Tibial nerve (tissue), 4 donors: ENCODE data around the gene ZNF438. TPM values are rescaled to one million over a fixed set of nuclear protein-coding genes. Genes with fewer than 3 reads are reported as not detected.

Experiments
- DNase-seq, 2 donors: peaks; one replicate each; pipeline ENCODE4 v3.0.0-alpha.2; 2019; ENCODE audit warnings: low spot score in 2 of 2
- H3K27ac ChIP-seq, 4 donors: fragments of 200-600 bp; sonication (generic) in 3 of 4; one replicate each; pipeline ENCODE4 v1.5.1; 2017 to 2019; ENCODE audit warnings: mild to moderate bottlenecking in 1 of 4
- H3K27me3 ChIP-seq, 2 donors: fragments of 200-600 bp; sonication (generic) in 1 of 2; one replicate each; pipeline versions ENCODE4 v1.5.1 to v1.6.0; 2017 to 2019
- H3K36me3 ChIP-seq, 3 donors: fragments of 200-600 bp; sonication (generic); one replicate each; pipeline ENCODE4 v1.5.1; 2018 to 2019
- H3K4me1 ChIP-seq, 4 donors: fragments of 200-600 bp; sonication (generic) in 3 of 4; one replicate each; pipeline ENCODE4 v1.5.1; 2017 to 2019
- H3K4me3 ChIP-seq, 4 donors: fragments of 200-600 bp; sonication (generic) in 3 of 4; one replicate each; pipeline ENCODE4 v1.5.1; 2017 to 2019; ENCODE audit warnings: mild to moderate bottlenecking in 1 of 4, moderate library complexity in 1 of 4
- H3K9me3 ChIP-seq, 4 donors: fragments of 200-600 bp; sonication (generic) in 3 of 4; one replicate each; pipeline ENCODE4 v1.5.1; 2017 to 2019
- CTCF ChIP-seq, 5 experiments: fragments of 200-600 bp in 3 of 5; fragments of 450-650 bp in 2 of 5; sonication (generic) in 3 of 5; IDR thresholded peaks; one replicate each; pipeline ENCODE4 v1.5.1; 2016 to 2019; ENCODE audit warnings: antibody characterized with exemption in 5 of 5, mild to moderate bottlenecking in 3 of 5, moderate library complexity in 2 of 5
- EP300 ChIP-seq, 2 donors: sonication (generic); formaldehyde crosslinking; IDR thresholded peaks; one replicate each; pipeline ENCODE4 v1.6.1; 2017; ENCODE audit warnings: antibody characterized with exemption in 2 of 2, mild to moderate bottlenecking in 1 of 2
- POLR2A ChIP-seq, 2 donors: fragments of 450-650 bp; IDR thresholded peaks; one replicate each; pipeline ENCODE4 v1.6.1; 2017; ENCODE audit warnings: antibody characterized with exemption in 2 of 2, mild to moderate bottlenecking in 2 of 2, moderate library complexity in 2 of 2
- WGBS, 2 donors: methylation state at CpG; one replicate each; pipeline ENCODE4 v1.1.5; 2018; 5-methylcytosine and 5-hydroxymethylcytosine counted together
- total RNA-seq, 4 donors: library from RNA; depleted of rRNA; stranded (reverse); fragments of >200 nt; gene quantifications; one replicate each; pipeline ENCODE4 v1.1.0, GENCODE V29; 2016

The ZNF438 gene
- total RNA-seq, 4 donors from 2014 or later: 10.8 to 26.5 (median 19.7) TPM

- 78 to 88% methylated on average over 1 of the region's 1 CpG for WGBS, 2 donors
- peaks cover 0 to 5% (median 0%) of the 10 kb centered on the region in 3 donors for H3K36me3 ChIP-seq
- H3K4me3 ChIP-seq: no peak overlapping the region
- no peak for DNase-seq
- TF ChIP-seq CTCF (IDR thresholded peaks at IDR 0.05) (no peak), POLR2A (IDR thresholded peaks at IDR 0.05) (no peak), EP300 (IDR thresholded peaks at IDR 0.05) (no peak)
- H3K27me3 ChIP-seq: no peaks in the 10 kb centered on the region
- H3K9me3 ChIP-seq: no peaks in the 10 kb centered on the region
- no peak overlapping the region for H3K27ac ChIP-seq
- H3K4me1 ChIP-seq: peaks cover 0 to 7% (median 0%) of the 10 kb centered on the region in 4 donors
These were observed 163.1 kb downstream of the ZNF438 start for GRCh38 chr10:30868611-30869010.

- Histone ChIP-seq H3K4me3 (no peak overlapping the region), H3K4me1 (peaks cover 0 to 20% (median 0%) of the 10 kb centered on the region in 4 donors), H3K27me3 (no peaks in the 10 kb centered on the region), H3K9me3 (no peaks in the 10 kb centered on the region), H3K27ac (no peak overlapping the region), H3K36me3 (peaks cover 0 to 5% (median 0%) of the 10 kb centered on the region in 3 donors)
- TF ChIP-seq POLR2A (IDR thresholded peaks at IDR 0.05) (no peak), EP300 (IDR thresholded peaks at IDR 0.05) (no peak), CTCF (IDR thresholded peaks at IDR 0.05) (no peak)
- WGBS, 2 donors: 77 to 86% methylated on average over 2 of the region's 2 CpGs
- DNase-seq: no peak
These were observed 164.8 kb downstream of the ZNF438 start for GRCh38 chr10:30866896-30867295.

GRCh38 chr10:30865141-30865926 lies 166.3 kb downstream of the ZNF438 start:
- Histone ChIP-seq H3K4me3 (no peak overlapping the region), H3K27me3 (no peaks in the 10 kb centered on the region), H3K9me3 (no peaks in the 10 kb centered on the region), H3K4me1 (peaks cover 0 to 25% (median 0%) of the 10 kb centered on the region in 4 donors), H3K36me3 (peaks cover 0 to 5% (median 0%) of the 10 kb centered on the region in 3 donors), H3K27ac (peak overlapping the region in 1 of 4 donors; percentile 22)
- TF ChIP-seq EP300 (IDR thresholded peaks at IDR 0.05) (no peak), POLR2A (IDR thresholded peaks at IDR 0.05) (no peak), CTCF (IDR thresholded peaks at IDR 0.05) (no peak)
- no peak for DNase-seq
- WGBS, 2 donors: 74 to 84% methylated on average over 7 of the region's 7 CpGs

GRCh38 chr10:30863516-30864210 lies 168.0 kb downstream of the ZNF438 start:
- TF ChIP-seq POLR2A (IDR thresholded peaks at IDR 0.05) (no peak), EP300 (IDR thresholded peaks at IDR 0.05) (no peak), CTCF (IDR thresholded peaks at IDR 0.05) (no peak)
- Histone ChIP-seq H3K9me3 (no peaks in the 10 kb centered on the region), H3K4me3 (no peak overlapping the region), H3K4me1 (peaks cover 0 to 31% (median 2%) of the 10 kb centered on the region in 4 donors), H3K27me3 (no peaks in the 10 kb centered on the region), H3K36me3 (peaks cover 0 to 2% (median 0%) of the 10 kb centered on the region in 3 donors), H3K27ac (peak overlapping the region in 3 of 4 donors; percentile 9 to 70 (median 13))
- 81 to 83% methylated on average over 9 of the region's 9 CpGs for WGBS, 2 donors
- DNase-seq: no peak

GRCh38 chr10:30862486-30862885 lies 169.2 kb downstream of the ZNF438 start:
- peak overlapping the region in 2 of 4 donors; percentile 13 to 70 for H3K27ac ChIP-seq
- DNase-seq: no peak
- no peak overlapping the region for H3K4me3 ChIP-seq
- H3K4me1 ChIP-seq: peaks cover 0 to 43% (median 7%) of the 10 kb centered on the region in 4 donors
- no peaks in the 10 kb centered on the region for H3K9me3 ChIP-seq
- H3K36me3 ChIP-seq: no peaks in the 10 kb centered on the region
- no peak for TF ChIP-seq CTCF (IDR thresholded peaks at IDR 0.05)
- no peak for TF ChIP-seq POLR2A (IDR thresholded peaks at IDR 0.05)
- TF ChIP-seq EP300 (IDR thresholded peaks at IDR 0.05): peak in 1 of 2 donors; percentile 78
- H3K27me3 ChIP-seq: no peaks in the 10 kb centered on the region
- 81 to 93% methylated on average over 2 of the region's 2 CpGs for WGBS, 2 donors
